Measurements from ENCODE around the gene TEN1. TPM values are rescaled to one million over a fixed set of nuclear protein-coding genes. Genes with fewer than 3 reads are reported as not detected.

TEN1 gene
- total RNA-seq, 1 experiment from 2014 or later = 19.3 TPM

GRCh38 chr17:76032073-76032779 lies 53.2 kb downstream of the TEN1 start:
- Histone ChIP-seq H3T11ph (ENCODE audit: low read length) (no peak overlapping the region), H3K4ac (ENCODE audit: low read depth, low read length) (no peak overlapping the region), H4K5ac (ENCODE audit: insufficient read length, low read depth, low read length) (no peak overlapping the region), H4K8ac (replicated peaks; ENCODE audit: insufficient read length, low read depth, low read length) (no peak overlapping the region), H3K4me1 (ENCODE audit: insufficient read depth, low read length) (peaks cover 2% of the 10 kb centered on the region; the same call in 1 of the 2 replicates), H3K79me2 (ENCODE audit: insufficient read depth, low read length) (no peaks in the 10 kb centered on the region), H2BK12ac (ENCODE audit: insufficient read length, low read depth, low read length) (no peak overlapping the region), H3K56ac (ENCODE audit: insufficient read length, low read depth, low read length) (no peak overlapping the region), H2BK15ac (ENCODE audit: low read depth, low read length) (no peak overlapping the region), H2BK20ac (ENCODE audit: low read depth, low read length, poor library complexity, severe bottlenecking) (no peak overlapping the region), H3K14ac (ENCODE audit: insufficient read depth, low read length) (no peak overlapping the region), H3K27me3 (ENCODE audit: insufficient read depth, low read length) (no peaks in the 10 kb centered on the region), H3K18ac (ENCODE audit: insufficient read length, low read depth, low read length) (no peak overlapping the region), H2AK5ac (ENCODE audit: insufficient read length, low read length) (no peak overlapping the region), H4K91ac (ENCODE audit: insufficient read length, low read depth, low read length) (no peak overlapping the region), H4K20me1 (ENCODE audit: control insufficient read depth, insufficient read depth, insufficient read length) (no peaks in the 10 kb centered on the region), H3K23me2 (ENCODE audit: insufficient read length, low read depth, low read length, poor library complexity, severe bottlenecking) (no peaks in the 10 kb centered on the region), H3K79me1 (ENCODE audit: insufficient read depth, low read depth, low read length, poor library complexity, severe bottlenecking) (no peaks in the 10 kb centered on the region), H2BK120ac (ENCODE audit: low read depth, low read length, poor library complexity, severe bottlenecking) (no peak overlapping the region), H3K4me2 (ENCODE audit: insufficient read depth, insufficient read length, low read length) (no peak overlapping the region), H3K23ac (ENCODE audit: insufficient read length, low read depth, low read length) (no peak overlapping the region), H2AFZ (ENCODE audit: low read length) (no peak overlapping the region), H2BK5ac (ENCODE audit: insufficient read length, low read length) (no peak overlapping the region), H3K9me3 (ENCODE audit: control insufficient read depth, low read depth, low read length) (no peaks in the 10 kb centered on the region), H3K27ac (ENCODE audit: insufficient read length, low read depth, low read length) (no peak overlapping the region), H3K9ac (ENCODE audit: extremely low read depth, insufficient read length, low read length) (no peak overlapping the region)
- Mint-ChIP-seq H3K9me3 (no peaks in the 10 kb centered on the region; a peak in 1 of 5 replicates), H3K4me1 (peaks cover 26 to 27% of the 10 kb centered on the region in 2 experiments), H3K4me3 (no peak overlapping the region), H3K27ac (no peak overlapping the region), H3K36me3 (ENCODE audit: insufficient read depth in 1 of 3, low read depth in 3 of 3) (peaks cover 0 to 2% (median 0%) of the 10 kb centered on the region in 3 experiments; a peak in 2 of 7 replicates), H3K27me3 (ENCODE audit: low read depth) (no peaks in the 10 kb centered on the region)
- WGBS (ENCODE audit: extremely low coverage, insufficient read length, low lambda C conversion rate) = no CpG with 5 or more reads among the region's 20 CpGs
- peak; percentile 12; the same call in 1 of the 3 replicates for TF ChIP-seq CTCF (conservative IDR thresholded peaks at IDR 0.05)
- DNase-seq = no peak

Measured in H9 (cell line).